Ectodermal cell (in vitro differentiated cells): Measurements from ENCODE around the gene EHBP1.
A peak's percentile ranks its signal among the peaks of the same experiment; 100 is the strongest.

ENCODE experiments used
- H3K27ac ChIP-seq: 2 replicates; pipeline ENCODE4 v1.7.0; 2013; ENCODE audit warnings: mild to moderate bottlenecking, low read depth, low read length; ENCODE audit not compliant: insufficient read depth, poor library complexity, severe bottlenecking
- H3K27me3 ChIP-seq: 2 replicates; pipeline ENCODE4 v1.7.0; 2013; ENCODE audit warnings: mild to moderate bottlenecking, low read length; ENCODE audit not compliant: insufficient read depth, control insufficient read depth, poor library complexity, severe bottlenecking
- H3K36me3 ChIP-seq: one replicate; pipeline ENCODE4 v1.7.0; 2013; ENCODE audit warnings: low read length; ENCODE audit not compliant: control insufficient read depth, insufficient read depth
- H3K4me1 ChIP-seq: one replicate; pipeline ENCODE4 v1.7.0; 2013; ENCODE audit warnings: low read length; ENCODE audit not compliant: control insufficient read depth, insufficient read depth
- H3K4me3 ChIP-seq: 2 replicates; pipeline ENCODE4 v1.7.0; 2013; ENCODE audit warnings: low read depth, low read length, control low read depth; ENCODE audit not compliant: insufficient read depth
- H3K9me3 ChIP-seq: 2 replicates; pipeline ENCODE4 v1.7.0; 2013; ENCODE audit warnings: mild to moderate bottlenecking, low read length, moderate library complexity; ENCODE audit not compliant: control insufficient read depth
- WGBS, 2 experiments: methylation state at CpG; one replicate each; pipeline ENCODE4 v1.1.7; 2013; ENCODE audit warnings: missing lambda C conversion rate in 2 of 2; 5-methylcytosine and 5-hydroxymethylcytosine counted together

EHBP1 gene

GRCh38 chr2:63023444-63023843 is 317.9 kb downstream of the EHBP1 start:
- no peaks in the 10 kb centered on the region for H3K36me3 ChIP-seq
- H3K4me3 ChIP-seq, result no peak overlapping the region

GRCh38 chr2:63027220-63027619 is 321.7 kb downstream of the EHBP1 start:
- WGBS, 2 experiments, result 91 to 96% methylated on average over 2 of the region's 2 CpGs
- Histone ChIP-seq H3K4me3 (no peak overlapping the region), H3K4me1 (no peaks in the 10 kb centered on the region), H3K27me3 (no peaks in the 10 kb centered on the region), H3K27ac (no peak overlapping the region), H3K9me3 (no peaks in the 10 kb centered on the region), H3K36me3 (no peaks in the 10 kb centered on the region)

More at GRCh38 chr2:63023444-63023843, 317.9 kb downstream of the EHBP1 start:
- Histone ChIP-seq H3K4me1 (no peaks in the 10 kb centered on the region), H3K27me3 (no peaks in the 10 kb centered on the region), H3K27ac (no peak overlapping the region), H3K9me3 (no peaks in the 10 kb centered on the region)
- WGBS, 2 experiments, result 0% methylated on average over 1 of the region's 1 CpG

- Histone ChIP-seq H3K9me3 (no peaks in the 10 kb centered on the region), H3K27me3 (no peaks in the 10 kb centered on the region), H3K36me3 (no peaks in the 10 kb centered on the region), H3K4me1 (no peaks in the 10 kb centered on the region), H3K27ac (no peak overlapping the region), H3K4me3 (no peak overlapping the region)
- WGBS, 2 experiments, result 97 to 100% methylated on average over 1 of the region's 1 CpG
Observed at GRCh38 chr2:63029058-63029457, 323.5 kb downstream of the EHBP1 start.

- Histone ChIP-seq H3K4me3 (no peak overlapping the region), H3K36me3 (no peaks in the 10 kb centered on the region), H3K9me3 (no peaks in the 10 kb centered on the region), H3K27ac (no peak overlapping the region), H3K4me1 (no peaks in the 10 kb centered on the region), H3K27me3 (no peaks in the 10 kb centered on the region)
- WGBS, 2 experiments, result 58 to 74% methylated on average over 4 of the region's 4 CpGs
Observed at GRCh38 chr2:63034526-63034925, 329.0 kb downstream of the EHBP1 start.

- Histone ChIP-seq H3K9me3 (no peaks in the 10 kb centered on the region), H3K4me1 (no peaks in the 10 kb centered on the region), H3K4me3 (no peak overlapping the region), H3K36me3 (no peaks in the 10 kb centered on the region), H3K27ac (no peak overlapping the region), H3K27me3 (no peaks in the 10 kb centered on the region)
- WGBS, 2 experiments, result 87 to 100% methylated on average over 2 of the region's 2 CpGs
Observed at GRCh38 chr2:63035169-63035568, 329.7 kb downstream of the EHBP1 start.

GRCh38 chr2:63035660-63036059 is 330.1 kb downstream of the EHBP1 start:
- Histone ChIP-seq H3K27me3 (no peaks in the 10 kb centered on the region), H3K27ac (no peak overlapping the region), H3K4me1 (no peaks in the 10 kb centered on the region), H3K4me3 (no peak overlapping the region), H3K9me3 (no peaks in the 10 kb centered on the region), H3K36me3 (no peaks in the 10 kb centered on the region)
- 80 to 91% methylated on average over 4 of the region's 4 CpGs for WGBS, 2 experiments

- H3K36me3 ChIP-seq, result no peaks in the 10 kb centered on the region
- peaks cover 13% of the 10 kb centered on the region for H3K27me3 ChIP-seq
- no peaks in the 10 kb centered on the region for H3K4me1 ChIP-seq
- H3K27ac ChIP-seq, result no peak overlapping the region
- WGBS, 2 experiments, result 97 to 98% methylated on average over 4 of the region's 4 CpGs
- H3K4me3 ChIP-seq, result no peak overlapping the region
- no peaks in the 10 kb centered on the region for H3K9me3 ChIP-seq
Observed at GRCh38 chr2:63038034-63038433, 332.5 kb downstream of the EHBP1 start.

GRCh38 chr2:63040586-63040985 is 335.1 kb downstream of the EHBP1 start:
- peaks cover 29% of the 10 kb centered on the region for H3K27me3 ChIP-seq
- no peak overlapping the region for H3K27ac ChIP-seq
- no peaks in the 10 kb centered on the region for H3K36me3 ChIP-seq
- H3K4me1 ChIP-seq, result peaks cover 14% of the 10 kb centered on the region
- WGBS, 2 experiments, result 83% methylated on average over 1 of the region's 1 CpG
- H3K9me3 ChIP-seq, result no peaks in the 10 kb centered on the region
- no peak overlapping the region for H3K4me3 ChIP-seq

GRCh38 chr2:63041592-63041991 is 336.1 kb downstream of the EHBP1 start:
- peaks cover 14% of the 10 kb centered on the region for H3K4me1 ChIP-seq
- no peak overlapping the region for H3K4me3 ChIP-seq
- H3K36me3 ChIP-seq, result no peaks in the 10 kb centered on the region
- no peak overlapping the region for H3K27ac ChIP-seq
- peaks cover 39% of the 10 kb centered on the region for H3K27me3 ChIP-seq
- H3K9me3 ChIP-seq, result no peaks in the 10 kb centered on the region
- 92 to 100% methylated on average over 1 of the region's 1 CpG for WGBS, 2 experiments

- H3K9me3 ChIP-seq, result no peaks in the 10 kb centered on the region
- H3K36me3 ChIP-seq, result no peaks in the 10 kb centered on the region
- H3K4me3 ChIP-seq, result peak overlapping the region; percentile 51
- peaks cover 70% of the 10 kb centered on the region for H3K27me3 ChIP-seq
- H3K4me1 ChIP-seq, result peaks cover 26% of the 10 kb centered on the region
- H3K27ac ChIP-seq, result peak overlapping the region; percentile 63
- WGBS, 2 experiments, result 1 to 2% methylated on average over 32 to 36 of the region's 36 CpGs
Observed at GRCh38 chr2:63044362-63045327, 339.1 kb downstream of the EHBP1 start.
